Measurements from ENCODE around the gene PANX2. TPM values are rescaled to one million over a fixed set of nuclear protein-coding genes. Genes with fewer than 3 reads are reported as not detected.

The PANX2 gene
- total RNA-seq, 1 donor: 0.94 TPM

GRCh38 chr22:50228366-50228765 lies 57.8 kb downstream of the PANX2 start:
- no peak overlapping the region for H3K4me3 ChIP-seq (ENCODE audit: low read length)
- no peaks in the 10 kb centered on the region for H3K27me3 ChIP-seq (ENCODE audit: insufficient read depth, low read length)
- no peaks in the 10 kb centered on the region for H3K9me3 ChIP-seq (ENCODE audit: low read depth, low read length)
- H3K4me1 ChIP-seq (ENCODE audit: insufficient read depth, low read length): no peaks in the 10 kb centered on the region

- Histone ChIP-seq H3K4me3 (ENCODE audit: low read length) (no peak overlapping the region), H3K4me1 (ENCODE audit: insufficient read depth, low read length) (no peaks in the 10 kb centered on the region), H3K27me3 (ENCODE audit: insufficient read depth, low read length) (no peaks in the 10 kb centered on the region), H3K9me3 (ENCODE audit: low read depth, low read length) (no peaks in the 10 kb centered on the region)
These were observed 58.8 kb downstream of the PANX2 start for GRCh38 chr22:50229370-50229769.

Other genes with a start within 250 kb of the PANX2 start
- 172 TPM for gene PIM3, start 210.0 kb upstream of the PANX2 start, total RNA-seq
- not detected for gene IL17REL, start 158.0 kb upstream of the PANX2 start, total RNA-seq
- gene TTLL8, start 112.4 kb upstream of the PANX2 start, total RNA-seq: not detected
- gene MLC1, start 85.3 kb upstream of the PANX2 start, total RNA-seq: 2.8 TPM
- gene MOV10L1, start 80.7 kb upstream of the PANX2 start, total RNA-seq: not detected
- gene TRABD, start 15.2 kb downstream of the PANX2 start, total RNA-seq: 44.0 TPM
- 11.8 TPM for gene SELENOO, start 30.3 kb downstream of the PANX2 start, total RNA-seq
- 45.1 TPM for gene TUBGCP6, start 74.3 kb downstream of the PANX2 start, total RNA-seq
- 36.4 TPM for gene HDAC10, start 80.5 kb downstream of the PANX2 start, total RNA-seq
- gene MAPK12, start 91.0 kb downstream of the PANX2 start, total RNA-seq: 0.73 TPM
- 1.3 TPM for gene MAPK11, start 99.6 kb downstream of the PANX2 start, total RNA-seq
- 66.0 TPM for gene PLXNB2, start 136.9 kb downstream of the PANX2 start, total RNA-seq
- 1.0 TPM for gene DENND6B, start 156.3 kb downstream of the PANX2 start, total RNA-seq
- gene PPP6R2, start 172.6 kb downstream of the PANX2 start, total RNA-seq: 27.5 TPM